Stimulated activated CD4-positive, alpha-beta T cell treated with anti-CD3 and anti-CD28 coated beads, Interleukin-2, amount 100 ng/mL, for 24 hours (primary cell): Measurements from ENCODE around the gene C2CD3.
"Not testable (repeated sequence)": the region's sequence is repeated elsewhere in the genome, so short reads cannot be mapped to it uniquely, and the experiment has no call there.

Experiments
- DNase-seq, 2 donors: peaks; one replicate each; pipeline ENCODE4 v3.0.0-alpha.2; 2020

Gene C2CD3

GRCh38 chr11:74120260-74121035 lies 50.4 kb downstream of the C2CD3 start:
- DNase-seq: not testable (repeated sequence)

GRCh38 chr11:74116719-74117118 lies 54.1 kb downstream of the C2CD3 start:
- no peak for DNase-seq

GRCh38 chr11:74112877-74113276 lies 57.9 kb downstream of the C2CD3 start:
- DNase-seq: no peak

GRCh38 chr11:74106124-74106523 lies 64.7 kb downstream of the C2CD3 start:
- DNase-seq: no peak

DNA sequence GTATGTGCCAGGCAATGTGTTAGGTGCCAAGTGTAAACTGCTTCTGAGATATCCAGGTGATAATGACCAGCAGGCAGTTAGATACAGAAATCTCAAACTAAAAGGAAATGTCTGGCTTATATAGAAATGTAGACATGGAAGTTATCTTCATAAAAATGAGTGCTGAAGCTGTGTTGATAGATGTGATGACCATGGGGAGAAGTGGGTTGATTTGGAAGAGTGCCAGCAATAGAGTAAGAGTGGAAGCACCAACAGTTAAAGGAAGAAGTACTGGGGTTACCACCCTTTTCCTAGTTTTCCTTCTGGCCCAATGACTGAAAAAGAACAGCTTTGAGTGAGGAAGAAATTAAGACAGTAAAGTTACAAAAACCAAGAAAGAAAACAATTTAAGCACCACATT lies 68.5 kb downstream of the C2CD3 start:
- DNase-seq: no peak

- DNase-seq: no peak
Observed at GRCh38 chr11:74100735-74101134, 70.1 kb downstream of the C2CD3 start.

GRCh38 chr11:74100231-74100630 lies 70.6 kb downstream of the C2CD3 start:
- no peak for DNase-seq

GRCh38 chr11:74097686-74098237 lies 73.0 kb downstream of the C2CD3 start:
- no peak for DNase-seq

DNA sequence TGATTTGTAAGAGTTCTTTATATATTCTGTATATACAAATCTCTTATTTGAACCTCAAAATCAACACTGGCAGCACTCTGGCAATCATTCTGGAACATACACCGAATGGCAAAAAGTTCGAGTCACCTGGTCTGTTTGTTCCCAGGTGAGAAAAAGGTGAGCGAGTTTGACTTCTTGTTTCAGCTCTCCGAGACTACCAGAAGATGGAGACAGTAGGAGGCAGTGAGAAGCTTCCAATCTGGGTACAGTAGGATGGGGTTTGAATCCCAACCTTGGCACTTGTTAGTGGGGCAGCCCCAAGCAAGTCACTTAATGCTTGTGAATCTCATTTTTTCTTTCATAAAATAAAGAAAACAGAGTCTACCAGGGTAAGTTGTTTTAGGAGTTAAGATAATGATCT lies 76.4 kb downstream of the C2CD3 start:
- DNase-seq: no peak

- DNase-seq: no peak
Observed at GRCh38 chr11:74092425-74092824, 78.4 kb downstream of the C2CD3 start.

GRCh38 chr11:74091549-74091948 lies 79.3 kb downstream of the C2CD3 start:
- no peak for DNase-seq

- DNase-seq: no peak
Observed at GRCh38 chr11:74090701-74091100, 80.1 kb downstream of the C2CD3 start.

GRCh38 chr11:74086242-74086884 lies 84.4 kb downstream of the C2CD3 start:
- DNase-seq: no peak

DNA sequence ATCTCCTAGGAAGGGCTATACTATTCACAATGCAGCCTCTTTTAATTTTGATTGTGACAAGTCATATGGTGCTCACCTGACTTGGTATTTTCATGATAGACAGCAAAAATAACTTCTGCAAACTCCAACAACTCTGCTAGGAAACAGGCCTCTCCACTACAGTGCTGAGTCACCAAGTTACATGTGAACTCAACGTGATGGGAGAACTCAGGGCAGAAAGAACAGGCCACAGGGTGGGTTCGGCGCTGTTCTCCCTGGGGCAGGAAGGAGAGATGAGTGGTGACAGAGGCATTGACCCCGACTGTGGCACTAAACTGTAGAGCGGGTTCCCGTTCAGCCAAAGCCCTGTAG lies 85.3 kb downstream of the C2CD3 start:
- DNase-seq: no peak

GRCh38 chr11:74084796-74085541 lies 85.8 kb downstream of the C2CD3 start:
- no peak for DNase-seq

GRCh38 chr11:74083927-74084326 lies 86.9 kb downstream of the C2CD3 start:
- not testable (repeated sequence) for DNase-seq

DNA sequence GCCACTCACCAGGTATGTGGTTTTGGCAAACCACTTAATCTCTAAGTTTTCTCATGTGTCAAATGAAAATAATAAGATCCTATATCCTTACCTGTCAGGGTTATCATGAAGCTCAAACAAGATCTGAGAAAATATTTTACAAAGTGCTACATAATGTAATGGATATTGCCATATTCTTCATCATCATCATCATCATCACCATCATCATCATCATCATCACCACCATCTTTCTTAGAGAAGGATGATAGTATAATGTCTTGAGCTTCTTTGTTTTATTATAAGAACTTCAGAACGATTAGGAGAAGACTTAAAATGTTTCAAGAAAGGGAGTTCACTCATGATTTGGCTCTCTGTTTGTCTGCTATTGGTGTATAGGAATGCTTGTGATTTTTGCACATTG lies 89.4 kb downstream of the C2CD3 start:
- no peak for DNase-seq

- no peak for DNase-seq
Observed at GRCh38 chr11:74077193-74077592, 93.6 kb downstream of the C2CD3 start.

DNA sequence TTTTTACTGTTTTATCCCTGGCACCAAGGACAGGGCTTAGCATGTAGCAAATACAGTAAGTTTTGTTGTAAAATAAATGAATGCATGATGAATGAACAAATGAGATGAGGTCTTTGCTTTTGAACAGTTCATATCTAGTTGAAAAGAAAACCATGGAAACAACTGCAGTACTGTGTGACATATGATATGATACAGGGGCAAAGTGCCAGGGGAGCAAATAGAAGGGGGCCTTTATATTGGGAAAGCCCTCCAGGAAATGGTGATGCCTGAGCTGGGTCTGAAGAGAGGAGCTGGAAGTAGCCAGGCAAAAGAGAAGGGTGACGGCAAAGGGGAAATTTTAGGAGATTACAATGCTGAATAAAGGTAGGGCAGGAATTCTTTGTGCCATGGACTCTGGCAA lies 98.1 kb downstream of the C2CD3 start:
- no peak for DNase-seq

- no peak for DNase-seq
Observed at GRCh38 chr11:74072286-74072685, 98.5 kb downstream of the C2CD3 start.

GRCh38 chr11:74070723-74071492 lies 99.9 kb downstream of the C2CD3 start:
- no peak for DNase-seq

GRCh38 chr11:74069146-74070046 lies 101.4 kb downstream of the C2CD3 start:
- DNase-seq: no peak
